ENCODE measurements around the gene EPB41L3.

The EPB41L3 gene

DNA sequence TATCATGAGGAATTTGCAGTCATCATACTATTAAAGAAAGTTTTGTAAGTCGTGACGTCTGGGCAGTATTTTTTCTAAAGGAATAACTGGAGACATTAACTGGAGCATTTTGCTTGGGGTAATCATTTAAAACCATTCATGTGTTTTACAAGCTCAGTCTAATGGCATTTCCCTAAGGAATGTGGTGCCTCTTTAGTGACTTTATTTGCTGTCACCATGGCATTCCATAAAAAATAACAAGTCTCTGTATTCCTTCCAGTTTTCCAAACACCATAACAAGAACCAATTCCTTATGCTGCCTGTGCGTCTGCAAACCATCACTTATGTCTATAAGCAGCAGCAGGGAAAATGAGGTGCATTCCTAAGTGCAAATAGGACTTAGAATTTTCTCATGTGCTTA is 82.8 kb downstream of the EPB41L3 start:
- no peak overlapping the region for H4K8ac ChIP-seq (ENCODE audit: low read depth, low read length)
- no peak overlapping the region for H3K4me2 ChIP-seq (ENCODE audit: insufficient read depth, low read length, poor library complexity, severe bottlenecking)
- H3K9me3 ChIP-seq (replicated peaks in 1 of 2; ENCODE audit: control insufficient read depth in 2 of 2, insufficient read depth in 1 of 2, low read depth in 1 of 2, low read length in 2 of 2): no peaks in the 10 kb centered on the region
- H2BK5ac ChIP-seq (ENCODE audit: low read length): no peak overlapping the region
- no peak overlapping the region for H3K18ac ChIP-seq (ENCODE audit: low read length)
- H3K4ac ChIP-seq (ENCODE audit: low read length): no peak overlapping the region
- no peak overlapping the region for H3K23ac ChIP-seq (ENCODE audit: low read depth, low read length, poor library complexity)
- H3K4me3 ChIP-seq (ENCODE audit: low read length in 2 of 2): no peak overlapping the region
- no peak overlapping the region for H3K9ac ChIP-seq (ENCODE audit: low read depth, low read length, poor library complexity)
- H4K91ac ChIP-seq (ENCODE audit: low read depth, low read length, poor library complexity): no peak overlapping the region
- no peak overlapping the region for H3K14ac ChIP-seq (ENCODE audit: low read length)
- no CpG with 5 or more reads among the region's 3 CpGs for WGBS, 2 donors (ENCODE audit: extremely low coverage in 2 of 2, insufficient read length in 2 of 2, insufficient replicate concordance in 1 of 2)
- H3K27me3 ChIP-seq (ENCODE audit: control insufficient read depth in 3 of 3, insufficient read depth in 3 of 3, low read depth in 1 of 3, low read length in 3 of 3): no peaks in the 10 kb centered on the region
- H3K27ac ChIP-seq (replicated peaks; ENCODE audit: low read length): no peak overlapping the region
- H2AFZ ChIP-seq (ENCODE audit: low read length): no peak overlapping the region
- H2BK12ac ChIP-seq (ENCODE audit: low read length): no peak overlapping the region
- peaks cover 8 to 9% of the 10 kb centered on the region in 2 donors for H3K4me1 ChIP-seq (ENCODE audit: control insufficient read depth in 2 of 2, insufficient read depth in 1 of 2, low read depth in 1 of 2, low read length in 2 of 2)
- no peak for DNase-seq (ENCODE audit: low spot score)
- H2AK5ac ChIP-seq (ENCODE audit: low read depth, low read length): no peak overlapping the region
- H2BK15ac ChIP-seq (ENCODE audit: low read length): no peak overlapping the region
- H3K36me3 ChIP-seq (replicated peaks in 1 of 2; ENCODE audit: control insufficient read depth in 2 of 2, insufficient read depth in 2 of 2, low read length in 2 of 2): no peaks in the 10 kb centered on the region
- no peaks in the 10 kb centered on the region for H3K79me1 ChIP-seq (ENCODE audit: low read depth, low read length)
- H2BK120ac ChIP-seq (ENCODE audit: low read depth, low read length): no peak overlapping the region

DNA sequence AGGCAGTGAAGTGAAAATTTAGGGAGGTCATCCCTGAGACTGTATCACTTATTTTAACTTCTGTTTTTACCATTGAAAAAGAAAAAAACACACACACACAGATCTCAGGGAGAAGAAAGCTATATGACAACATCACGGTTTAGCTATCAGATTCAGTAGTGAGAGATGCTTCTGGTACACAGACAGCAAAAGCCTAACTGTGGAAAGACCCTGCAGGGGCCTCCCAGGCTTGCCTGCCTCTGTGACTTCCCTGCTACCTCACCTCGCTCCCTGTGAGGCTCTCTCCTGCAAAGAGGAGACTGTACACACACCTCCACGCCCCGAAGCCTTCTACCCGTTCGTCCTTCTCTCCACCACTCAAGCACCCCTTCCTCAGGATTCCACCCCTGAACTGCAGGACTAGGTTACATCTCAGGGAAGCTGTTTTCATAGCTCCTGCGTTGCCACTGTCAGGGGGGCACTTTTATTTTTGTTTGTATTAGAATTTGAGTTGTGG is 86.3 kb downstream of the EPB41L3 start:
- Histone ChIP-seq H3K18ac (ENCODE audit: low read length) (no peak overlapping the region), H3K4ac (ENCODE audit: low read length) (no peak overlapping the region), H3K36me3 (replicated peaks in 1 of 2; ENCODE audit: control insufficient read depth in 2 of 2, insufficient read depth in 2 of 2, low read length in 2 of 2) (no peaks in the 10 kb centered on the region), H3K9me3 (replicated peaks in 1 of 2; ENCODE audit: control insufficient read depth in 2 of 2, insufficient read depth in 1 of 2, low read depth in 1 of 2, low read length in 2 of 2) (no peaks in the 10 kb centered on the region), H2BK120ac (ENCODE audit: low read depth, low read length) (no peak overlapping the region), H3K14ac (ENCODE audit: low read length) (no peak overlapping the region), H3K27ac (replicated peaks; ENCODE audit: low read length) (no peak overlapping the region), H3K23ac (ENCODE audit: low read depth, low read length, poor library complexity) (no peak overlapping the region), H2AFZ (ENCODE audit: low read length) (peak overlapping the region; percentile 92), H4K91ac (ENCODE audit: low read depth, low read length, poor library complexity) (no peak overlapping the region), H3K79me1 (ENCODE audit: low read depth, low read length) (no peaks in the 10 kb centered on the region), H2BK5ac (ENCODE audit: low read length) (no peak overlapping the region), H3K4me2 (ENCODE audit: insufficient read depth, low read length, poor library complexity, severe bottlenecking) (no peak overlapping the region), H3K9ac (ENCODE audit: low read depth, low read length, poor library complexity) (no peak overlapping the region), H4K8ac (ENCODE audit: low read depth, low read length) (no peak overlapping the region), H2BK12ac (ENCODE audit: low read length) (no peak overlapping the region), H3K4me3 (ENCODE audit: low read length in 2 of 2) (no peak overlapping the region), H3K27me3 (ENCODE audit: control insufficient read depth in 3 of 3, insufficient read depth in 3 of 3, low read depth in 1 of 3, low read length in 3 of 3) (no peaks in the 10 kb centered on the region), H2BK15ac (ENCODE audit: low read length) (no peak overlapping the region), H3K4me1 (ENCODE audit: control insufficient read depth in 2 of 2, insufficient read depth in 1 of 2, low read depth in 1 of 2, low read length in 2 of 2) (peaks cover 8 to 9% of the 10 kb centered on the region in 2 donors), H2AK5ac (ENCODE audit: low read depth, low read length) (no peak overlapping the region)
- no peak for DNase-seq (ENCODE audit: low spot score)
- no CpG with 5 or more reads among the region's 7 CpGs for WGBS, 2 donors (ENCODE audit: extremely low coverage in 2 of 2, insufficient read length in 2 of 2, insufficient replicate concordance in 1 of 2)

DNA sequence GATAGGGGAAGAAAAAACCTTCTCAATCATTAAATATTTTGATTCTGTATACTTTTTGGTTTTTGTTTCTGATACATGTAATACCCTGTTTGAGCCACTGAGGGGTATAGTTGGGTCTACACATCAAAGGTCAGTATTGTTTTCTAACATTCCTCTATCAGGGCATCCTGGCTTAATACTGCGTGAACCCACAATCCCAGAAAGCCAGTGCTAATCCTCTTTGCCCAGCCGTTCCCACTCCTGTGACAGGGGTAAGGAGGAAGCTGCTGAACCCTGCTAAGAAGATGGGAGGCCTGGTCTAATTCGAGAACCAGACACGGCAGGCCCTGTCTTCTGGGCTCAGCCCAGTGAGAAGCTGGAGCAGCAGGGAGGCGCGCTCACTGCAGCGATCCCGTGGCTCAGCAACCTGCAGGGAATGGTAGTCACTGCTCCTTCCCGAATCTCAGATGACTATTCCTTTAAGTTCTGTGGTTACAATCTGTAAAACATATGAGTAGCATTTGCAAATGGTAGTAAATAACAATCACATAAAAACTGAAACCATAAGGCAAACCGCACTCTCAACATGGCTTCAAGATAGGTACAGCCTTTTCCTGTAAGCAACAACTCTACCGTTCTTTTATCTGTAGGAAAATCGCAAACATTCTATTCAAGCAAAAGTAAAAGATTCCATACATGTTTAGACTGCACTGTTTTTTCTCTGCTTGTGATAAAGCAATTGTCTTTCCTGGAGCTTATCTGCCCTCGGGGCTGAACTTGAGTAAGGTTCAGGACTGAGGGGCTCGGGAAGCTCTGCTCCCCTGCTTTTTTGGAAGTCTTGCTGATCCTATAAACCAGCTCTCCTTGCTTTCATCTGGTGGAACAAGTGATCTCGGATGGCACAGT is 87.0 kb downstream of the EPB41L3 start:
- H3K18ac ChIP-seq (ENCODE audit: low read length): peak overlapping the region; percentile 67
- no CpG with 5 or more reads among the region's 15 CpGs for WGBS, 2 donors (ENCODE audit: extremely low coverage in 2 of 2, insufficient read length in 2 of 2, insufficient replicate concordance in 1 of 2)

DNA sequence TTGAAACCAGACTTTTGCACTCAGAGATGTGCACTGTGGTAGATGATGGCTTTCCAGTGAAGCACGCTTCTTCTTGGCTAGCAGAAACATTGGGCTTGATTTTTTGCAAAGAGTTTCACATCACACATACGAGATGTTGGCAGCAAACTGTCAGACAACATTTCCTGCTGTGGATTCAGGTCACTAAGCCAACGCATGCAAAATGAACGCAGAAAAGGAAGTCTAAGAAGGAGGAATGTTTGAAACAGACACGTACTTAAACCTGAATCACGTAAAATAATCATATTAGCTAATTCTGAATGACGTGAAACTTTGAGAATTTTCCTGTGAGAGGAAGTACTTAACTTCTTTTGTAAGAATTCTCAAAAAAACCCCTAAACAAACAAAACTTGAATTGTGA is 88.1 kb downstream of the EPB41L3 start:
- H3K18ac ChIP-seq (ENCODE audit: low read length): no peak overlapping the region
- no peak overlapping the region for H3K4ac ChIP-seq (ENCODE audit: low read length)
- no peak overlapping the region for H4K8ac ChIP-seq (ENCODE audit: low read depth, low read length)
- H3K36me3 ChIP-seq (replicated peaks in 1 of 2; ENCODE audit: control insufficient read depth in 2 of 2, insufficient read depth in 2 of 2, low read length in 2 of 2): no peaks in the 10 kb centered on the region
- H3K27ac ChIP-seq (replicated peaks; ENCODE audit: low read length): no peak overlapping the region
- no peak overlapping the region for H2BK120ac ChIP-seq (ENCODE audit: low read depth, low read length)
- no peak overlapping the region for H4K91ac ChIP-seq (ENCODE audit: low read depth, low read length, poor library complexity)
- no peak overlapping the region for H2BK5ac ChIP-seq (ENCODE audit: low read length)
- H2AFZ ChIP-seq (ENCODE audit: low read length): no peak overlapping the region
- H3K9ac ChIP-seq (ENCODE audit: low read depth, low read length, poor library complexity): no peak overlapping the region
- no peaks in the 10 kb centered on the region for H3K27me3 ChIP-seq (ENCODE audit: control insufficient read depth in 3 of 3, insufficient read depth in 3 of 3, low read depth in 1 of 3, low read length in 3 of 3)
- no peak overlapping the region for H3K23ac ChIP-seq (ENCODE audit: low read depth, low read length, poor library complexity)
- no peak overlapping the region for H3K4me2 ChIP-seq (ENCODE audit: insufficient read depth, low read length, poor library complexity, severe bottlenecking)
- H2AK5ac ChIP-seq (ENCODE audit: low read depth, low read length): no peak overlapping the region
- no peak overlapping the region for H3K4me3 ChIP-seq (ENCODE audit: low read length in 2 of 2)
- H2BK12ac ChIP-seq (ENCODE audit: low read length): no peak overlapping the region
- no peak overlapping the region for H2BK15ac ChIP-seq (ENCODE audit: low read length)
- peaks cover 8 to 9% of the 10 kb centered on the region in 2 donors for H3K4me1 ChIP-seq (ENCODE audit: control insufficient read depth in 2 of 2, insufficient read depth in 1 of 2, low read depth in 1 of 2, low read length in 2 of 2)
- WGBS, 2 donors (ENCODE audit: extremely low coverage in 2 of 2, insufficient read length in 2 of 2, insufficient replicate concordance in 1 of 2): no CpG with 5 or more reads among the region's 7 CpGs
- H3K9me3 ChIP-seq (replicated peaks in 1 of 2; ENCODE audit: control insufficient read depth in 2 of 2, insufficient read depth in 1 of 2, low read depth in 1 of 2, low read length in 2 of 2): no peaks in the 10 kb centered on the region
- H3K14ac ChIP-seq (ENCODE audit: low read length): no peak overlapping the region
- no peaks in the 10 kb centered on the region for H3K79me1 ChIP-seq (ENCODE audit: low read depth, low read length)
- DNase-seq (ENCODE audit: low spot score): no peak

More for the DNA sequence above, 87.0 kb downstream of the EPB41L3 start:
- Histone ChIP-seq H3K4me3 (ENCODE audit: low read length in 2 of 2) (peak overlapping the region in 1 of 2 donors; percentile 19), H3K4me1 (ENCODE audit: control insufficient read depth in 2 of 2, insufficient read depth in 1 of 2, low read depth in 1 of 2, low read length in 2 of 2) (peaks cover 8 to 9% of the 10 kb centered on the region in 2 donors), H3K4me2 (ENCODE audit: insufficient read depth, low read length, poor library complexity, severe bottlenecking) (peak overlapping the region; percentile 51), H4K91ac (ENCODE audit: low read depth, low read length, poor library complexity) (no peak overlapping the region), H2BK12ac (ENCODE audit: low read length) (no peak overlapping the region), H3K9me3 (replicated peaks in 1 of 2; ENCODE audit: control insufficient read depth in 2 of 2, insufficient read depth in 1 of 2, low read depth in 1 of 2, low read length in 2 of 2) (no peaks in the 10 kb centered on the region), H2AK5ac (ENCODE audit: low read depth, low read length) (no peak overlapping the region), H2BK15ac (ENCODE audit: low read length) (no peak overlapping the region), H2BK5ac (ENCODE audit: low read length) (no peak overlapping the region), H2BK120ac (ENCODE audit: low read depth, low read length) (no peak overlapping the region), H4K8ac (ENCODE audit: low read depth, low read length) (no peak overlapping the region), H3K4ac (ENCODE audit: low read length) (no peak overlapping the region), H3K23ac (ENCODE audit: low read depth, low read length, poor library complexity) (no peak overlapping the region), H3K9ac (ENCODE audit: low read depth, low read length, poor library complexity) (no peak overlapping the region), H3K27me3 (ENCODE audit: control insufficient read depth in 3 of 3, insufficient read depth in 3 of 3, low read depth in 1 of 3, low read length in 3 of 3) (no peaks in the 10 kb centered on the region), H3K36me3 (replicated peaks in 1 of 2; ENCODE audit: control insufficient read depth in 2 of 2, insufficient read depth in 2 of 2, low read length in 2 of 2) (no peaks in the 10 kb centered on the region), H3K14ac (ENCODE audit: low read length) (no peak overlapping the region), H2AFZ (ENCODE audit: low read length) (peak overlapping the region; percentile 92), H3K27ac (replicated peaks; ENCODE audit: low read length) (no peak overlapping the region), H3K79me1 (ENCODE audit: low read depth, low read length) (no peaks in the 10 kb centered on the region)
- DNase-seq (ENCODE audit: low spot score): peak; percentile 32
